ENCODE results near the gene ASIC2.

Gene ASIC2

DNA sequence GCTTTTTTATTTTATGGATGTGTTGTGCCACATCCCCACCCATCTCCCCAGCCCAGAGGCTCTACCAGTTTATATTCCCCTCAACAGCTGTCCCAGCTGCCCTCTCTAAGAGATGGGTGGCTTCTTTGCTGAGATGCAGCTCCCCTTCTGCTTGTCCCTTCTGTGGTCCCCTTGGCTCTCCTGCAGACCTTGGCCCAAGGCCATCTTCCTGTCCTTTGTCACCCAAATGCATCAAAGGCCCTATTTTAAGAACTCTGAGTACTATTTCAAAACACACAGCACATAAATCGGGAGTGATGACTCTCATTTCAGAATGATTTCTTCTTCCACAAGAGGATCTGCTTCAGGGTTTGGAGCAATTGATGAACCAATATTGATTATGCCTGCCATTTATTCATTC, 216.1 kb downstream of the ASIC2 start:
- H3K4me3 ChIP-seq (ENCODE audit: low read depth, low read length): no peak overlapping the region
- CTCF ChIA-PET: no interaction called here
- TF ChIP-seq, protein P1, sequence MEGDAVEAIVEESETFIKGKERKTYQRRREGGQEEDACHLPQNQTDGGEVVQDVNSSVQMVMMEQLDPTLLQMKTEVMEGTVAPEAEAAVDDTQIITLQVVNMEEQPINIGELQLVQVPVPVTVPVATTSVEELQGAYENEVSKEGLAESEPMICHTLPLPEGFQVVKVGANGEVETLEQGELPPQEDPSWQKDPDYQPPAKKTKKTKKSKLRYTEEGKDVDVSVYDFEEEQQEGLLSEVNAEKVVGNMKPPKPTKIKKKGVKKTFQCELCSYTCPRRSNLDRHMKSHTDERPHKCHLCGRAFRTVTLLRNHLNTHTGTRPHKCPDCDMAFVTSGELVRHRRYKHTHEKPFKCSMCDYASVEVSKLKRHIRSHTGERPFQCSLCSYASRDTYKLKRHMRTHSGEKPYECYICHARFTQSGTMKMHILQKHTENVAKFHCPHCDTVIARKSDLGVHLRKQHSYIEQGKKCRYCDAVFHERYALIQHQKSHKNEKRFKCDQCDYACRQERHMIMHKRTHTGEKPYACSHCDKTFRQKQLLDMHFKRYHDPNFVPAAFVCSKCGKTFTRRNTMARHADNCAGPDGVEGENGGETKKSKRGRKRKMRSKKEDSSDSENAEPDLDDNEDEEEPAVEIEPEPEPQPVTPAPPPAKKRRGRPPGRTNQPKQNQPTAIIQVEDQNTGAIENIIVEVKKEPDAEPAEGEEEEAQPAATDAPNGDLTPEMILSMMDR (IDR thresholded peaks at IDR 0.05; ENCODE audit: insufficient read depth, low read length, missing control alignments): no peak
- POLR2A ChIA-PET: no interaction called here
- DNase-seq (ENCODE audit: low read depth, low spot score): no peak

DNA sequence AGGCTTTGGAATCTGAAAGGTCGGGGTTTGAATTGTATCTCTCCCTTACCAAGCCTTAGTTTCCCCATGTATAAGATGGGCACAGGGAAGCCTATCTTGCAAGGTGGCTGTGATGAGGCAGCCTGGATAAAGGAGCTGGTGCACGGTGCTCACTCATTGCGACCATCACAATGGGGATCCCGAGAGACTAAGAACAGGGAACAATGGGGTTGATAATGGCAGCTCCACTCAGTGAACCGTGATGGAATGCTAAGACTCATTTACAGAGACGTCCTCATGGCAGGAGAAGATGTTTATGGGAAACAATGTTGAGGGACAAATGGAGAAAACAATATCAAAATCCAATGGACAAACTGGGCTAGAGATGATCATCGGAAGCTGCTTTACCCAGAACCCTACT, 219.7 kb downstream of the ASIC2 start:
- DNase-seq (ENCODE audit: low read depth, low spot score): no peak
- ChIA-PET POLR2A (no interaction called here), CTCF (no interaction called here)
- H3K4me3 ChIP-seq (ENCODE audit: low read depth, low read length): no peak overlapping the region
- TF ChIP-seq, protein P1 (IDR thresholded peaks at IDR 0.05; ENCODE audit: insufficient read depth, low read length, missing control alignments): no peak

DNA sequence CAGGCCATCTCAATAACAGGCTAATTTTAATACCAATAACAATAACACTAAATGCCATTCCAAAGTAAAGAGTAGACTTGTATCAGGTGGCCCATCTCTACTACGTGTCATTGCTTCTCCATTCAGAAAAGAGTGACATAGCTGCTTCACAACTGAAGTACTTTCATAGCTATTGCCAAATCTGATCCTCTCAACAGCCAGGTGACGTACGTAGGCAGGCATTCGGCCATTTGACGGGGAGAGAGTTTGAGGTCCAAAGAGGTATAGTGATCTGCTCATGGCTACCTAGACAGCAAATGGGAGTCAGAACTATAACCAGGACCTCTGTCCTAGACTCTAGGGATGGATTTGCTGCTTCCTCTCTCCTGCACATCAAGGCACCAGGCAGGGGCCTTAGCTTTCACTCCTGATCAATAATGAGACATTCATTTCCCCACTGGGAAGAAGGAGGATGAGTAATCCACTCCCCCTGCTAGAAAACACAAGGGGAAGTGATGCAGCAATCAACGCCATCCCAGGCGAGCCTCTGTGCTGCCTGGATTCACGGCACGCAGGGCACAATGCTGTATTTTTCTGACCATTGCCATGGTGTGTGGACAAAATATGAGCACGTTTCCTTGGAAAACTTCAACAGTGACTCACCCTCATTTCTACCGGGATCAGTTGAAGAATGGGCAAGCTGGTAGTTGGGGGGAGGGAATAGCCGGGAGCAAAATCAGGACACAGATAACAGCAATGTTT, 220.5 kb downstream of the ASIC2 start:
- CTCF ChIA-PET: no interaction called here
- TF ChIP-seq, protein P1 (IDR thresholded peaks at IDR 0.05; ENCODE audit: insufficient read depth, low read length, missing control alignments): no peak
- POLR2A ChIA-PET: no interaction called here
- H3K4me3 ChIP-seq (ENCODE audit: low read depth, low read length): no peak overlapping the region
- DNase-seq (ENCODE audit: low read depth, low spot score): no peak

DNA sequence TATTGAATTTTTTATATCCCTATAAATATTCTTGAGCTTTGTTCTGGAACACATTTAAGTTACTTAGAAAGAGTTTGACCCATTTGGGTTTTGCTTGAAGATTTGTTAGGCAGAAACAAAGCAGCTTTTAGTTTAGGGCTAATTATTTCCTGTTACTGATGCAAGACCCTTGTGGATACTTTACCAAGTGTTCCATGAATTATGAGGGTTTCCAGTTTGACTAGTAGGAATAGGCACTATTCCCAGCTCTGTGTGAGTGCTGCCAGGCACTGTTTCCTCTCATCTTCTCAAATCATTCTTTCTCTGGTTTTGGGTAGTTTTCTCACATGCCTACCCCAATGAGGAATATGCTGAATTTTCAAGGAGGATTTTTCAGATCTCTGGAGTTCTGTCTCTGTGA, 221.4 kb downstream of the ASIC2 start:
- TF ChIP-seq, protein P1 (IDR thresholded peaks at IDR 0.05; ENCODE audit: insufficient read depth, low read length, missing control alignments): no peak
- POLR2A ChIA-PET: no interaction called here
- H3K4me3 ChIP-seq (ENCODE audit: low read depth, low read length): no peak overlapping the region
- no peak for DNase-seq (ENCODE audit: low read depth, low spot score)
- CTCF ChIA-PET: interaction anchor here (0.9 kb wide), 1 partner anchor 17 kb away, joined by 3 read pairs; no protein-coding TSS in a partner anchor

DNA sequence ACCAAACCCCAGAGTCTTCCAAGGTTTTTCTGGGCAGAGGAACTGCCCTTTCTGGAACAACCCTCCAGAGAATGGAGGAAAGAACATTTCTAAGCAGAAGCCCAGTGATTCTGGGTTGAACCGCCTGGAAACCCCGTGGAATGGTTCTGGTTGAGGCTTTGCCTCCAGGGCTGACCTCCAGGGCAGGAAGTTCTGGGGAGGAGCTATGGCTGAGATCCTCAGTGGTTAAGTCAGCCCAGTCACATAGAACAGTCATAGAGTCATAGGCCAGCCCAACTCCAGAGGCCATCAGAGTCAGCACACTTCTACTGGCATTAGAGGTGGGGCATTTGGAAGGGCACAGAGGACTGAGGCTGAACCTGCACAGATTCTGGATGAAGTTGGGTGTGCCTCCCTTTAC, 235.5 kb downstream of the ASIC2 start:
- ChIA-PET CTCF (interaction anchor here (0.7 to 1.0 kb wide), 2 partner anchors 8 to 17 kb away, joined by 3 read pairs; no protein-coding TSS in a partner anchor), POLR2A (no interaction called here)

DNA sequence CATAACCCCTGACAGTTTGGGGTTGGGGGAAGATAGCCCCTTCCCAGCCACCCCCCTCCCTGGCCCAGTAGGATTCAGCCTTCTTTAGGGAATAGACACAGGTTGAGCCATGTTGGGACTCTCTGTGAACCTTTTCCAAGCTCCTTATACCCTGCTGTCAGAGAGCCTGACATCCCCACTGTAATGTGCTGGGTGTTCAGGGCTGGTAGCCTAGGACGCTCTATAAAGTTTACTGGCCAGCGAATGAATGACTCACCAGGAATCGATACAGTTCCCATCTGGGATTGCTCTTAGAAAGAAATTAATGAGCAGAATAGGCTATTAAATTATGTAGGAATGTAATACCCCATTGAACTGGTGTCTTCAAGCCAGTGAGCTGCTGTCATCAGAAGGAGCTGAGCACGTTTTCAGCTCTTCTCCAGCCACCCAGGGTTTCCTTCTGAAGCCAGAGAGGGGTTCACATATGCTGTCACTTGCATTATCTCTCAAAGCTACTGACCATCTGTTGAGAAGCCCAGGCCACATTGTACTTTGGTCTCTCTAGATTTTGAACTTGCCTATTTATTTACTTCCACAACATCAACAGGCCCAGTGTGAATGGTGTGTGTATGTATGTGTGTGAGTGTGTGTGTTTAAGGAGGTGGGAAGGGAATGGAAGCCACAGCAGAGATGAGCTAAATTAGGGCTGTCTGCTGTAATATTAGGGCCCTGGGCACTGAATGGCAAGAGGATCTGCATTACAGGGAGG, 236.5 kb downstream of the ASIC2 start:
- ChIA-PET POLR2A (no interaction called here), CTCF (interaction anchor here (0.9 to 1.3 kb wide), 2 partner anchors 18 to 273 kb away, joined by 3 to 4 read pairs; no protein-coding TSS in a partner anchor)
- no peak for DNase-seq (ENCODE audit: low read depth, low spot score)

More for the DNA sequence above, 235.5 kb downstream of the ASIC2 start:
- no peak overlapping the region for H3K4me3 ChIP-seq (ENCODE audit: low read depth, low read length)
- DNase-seq (ENCODE audit: low read depth, low spot score): no peak
- TF ChIP-seq, protein P1 (IDR thresholded peaks at IDR 0.05; ENCODE audit: insufficient read depth, low read length, missing control alignments): no peak

More for the DNA sequence above, 236.5 kb downstream of the ASIC2 start:
- no peak overlapping the region for H3K4me3 ChIP-seq (ENCODE audit: low read depth, low read length)
- TF ChIP-seq, protein P1 (IDR thresholded peaks at IDR 0.05; ENCODE audit: insufficient read depth, low read length, missing control alignments): no peak
